Measurements from ENCODE around the gene C10orf90.

C10orf90 gene

DNA sequence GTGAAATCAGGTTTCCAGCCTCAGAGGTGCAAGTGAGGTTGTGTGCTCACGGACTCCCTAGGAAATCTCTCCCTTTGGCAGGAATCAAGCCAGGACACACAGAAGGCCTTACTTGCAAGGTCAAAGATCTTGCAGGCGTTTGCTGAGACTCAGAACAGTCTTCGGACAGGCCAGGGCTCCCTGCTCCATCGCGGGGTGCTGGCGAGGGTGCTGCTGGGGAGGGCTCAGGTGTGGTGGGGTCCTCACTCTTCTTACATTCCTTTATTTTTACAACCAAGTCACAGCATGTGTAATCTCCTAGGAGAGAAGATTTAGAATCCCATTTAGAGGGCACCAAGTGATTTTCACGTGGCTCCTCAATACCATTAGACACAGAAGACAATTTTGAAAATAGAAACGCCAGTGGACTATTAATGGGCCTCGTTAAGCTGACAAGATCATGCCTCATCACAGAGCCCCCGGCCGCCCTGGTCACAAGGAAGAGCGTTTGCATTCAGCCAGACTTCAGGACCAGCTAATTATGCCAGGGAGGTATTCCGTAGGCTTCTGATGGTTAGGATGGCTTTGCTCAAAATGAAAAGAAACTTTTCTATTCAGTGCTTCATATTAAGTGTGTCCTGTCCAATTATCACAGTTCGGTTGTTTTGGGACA lies 209.1 kb downstream of the C10orf90 start:
- no peak for DNase-seq (ENCODE audit: low spot score)

GRCh38 chr10:126459878-126460481 lies 210.5 kb downstream of the C10orf90 start:
- no peak for DNase-seq (ENCODE audit: low spot score)

- DNase-seq (ENCODE audit: low spot score): no peak
Measured at GRCh38 chr10:126459032-126459831, 211.3 kb downstream of the C10orf90 start.

- no peak for DNase-seq (ENCODE audit: low spot score)
Measured at GRCh38 chr10:126458466-126458865, 212.0 kb downstream of the C10orf90 start.

DNA sequence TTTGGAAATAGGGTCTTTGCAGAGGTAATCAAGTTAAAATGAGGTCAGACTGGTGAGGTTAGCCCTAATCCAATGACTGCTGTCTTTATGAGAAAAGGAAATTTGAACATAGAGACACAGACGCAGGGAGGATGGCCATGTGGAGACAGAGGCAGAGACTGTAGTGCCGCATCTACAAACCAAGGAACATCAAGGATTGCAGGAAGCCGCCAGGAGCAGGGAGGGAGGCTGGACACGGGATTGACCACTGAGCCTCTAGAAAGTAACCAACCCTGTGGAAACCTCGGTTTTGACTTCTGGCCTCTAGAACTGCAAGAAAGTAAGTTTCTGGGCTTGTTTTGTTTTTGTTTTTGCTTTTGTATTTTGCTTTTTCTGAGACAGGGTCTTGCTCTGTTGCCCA lies 213.9 kb downstream of the C10orf90 start:
- DNase-seq (ENCODE audit: low spot score): no peak

DNA sequence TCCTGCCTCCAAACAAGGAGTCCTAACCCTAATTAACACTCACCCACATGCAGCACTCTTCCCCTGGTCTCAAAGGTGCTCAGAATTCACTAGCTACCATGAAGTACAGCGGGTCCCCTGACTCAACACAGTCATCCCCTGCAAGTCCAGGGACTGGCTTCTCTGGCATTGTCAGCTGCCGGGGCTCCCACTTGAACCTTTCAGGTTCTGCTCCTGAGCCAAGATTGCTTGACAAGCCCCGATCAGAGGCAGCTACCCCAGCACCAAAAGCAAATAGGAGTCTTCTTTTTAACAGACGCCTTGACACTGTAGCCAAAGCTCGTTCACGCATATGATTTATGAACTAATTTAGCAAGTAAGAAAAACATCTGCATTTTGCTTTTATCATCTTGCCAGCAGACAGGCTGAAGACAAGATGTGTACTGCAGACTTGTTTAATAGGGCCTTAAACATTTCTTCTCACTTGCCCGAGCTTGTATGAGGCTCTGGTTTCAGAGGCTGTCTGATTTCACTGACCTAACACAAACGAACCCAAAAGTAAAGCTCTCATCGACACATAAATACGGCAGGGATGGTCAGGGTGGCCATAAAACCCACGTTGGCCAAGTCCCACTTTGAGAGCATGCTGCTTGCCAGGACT lies 214.6 kb downstream of the C10orf90 start:
- DNase-seq (ENCODE audit: low spot score): no peak

DNA sequence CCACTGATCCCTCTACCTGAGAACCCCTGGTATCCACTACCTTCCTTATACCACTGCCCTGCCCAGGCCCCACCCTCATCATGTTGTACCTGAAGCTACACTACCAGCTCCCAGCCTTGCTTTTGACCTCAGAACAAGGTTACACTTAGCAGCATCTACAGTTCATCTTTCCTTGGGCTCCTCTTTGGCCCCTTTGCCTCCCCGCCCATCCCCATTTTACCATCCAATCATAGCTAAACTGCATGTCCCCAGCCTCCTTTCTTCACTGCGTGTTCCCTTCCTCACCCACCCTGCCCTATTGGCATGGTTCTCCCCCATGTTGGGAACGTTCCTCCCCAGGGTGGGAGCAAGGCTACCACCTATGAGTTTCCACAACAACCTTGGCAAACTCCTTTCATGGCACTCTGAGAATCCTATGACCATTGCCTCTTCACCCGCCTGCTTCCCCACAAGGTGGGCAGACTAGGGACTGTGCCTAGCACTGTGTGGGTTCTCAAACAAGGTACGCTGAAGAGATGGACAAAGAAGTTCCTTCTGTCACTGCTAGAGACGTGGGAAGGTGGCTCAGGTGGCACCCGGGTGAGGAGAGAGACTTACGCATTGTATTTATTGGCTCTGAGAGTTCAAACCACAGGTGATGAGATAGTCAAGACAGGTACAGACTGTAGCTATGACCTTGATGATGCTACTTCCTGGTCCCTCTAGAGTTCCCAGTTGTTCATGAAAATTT lies 215.3 kb downstream of the C10orf90 start:
- DNase-seq (ENCODE audit: low spot score): no peak

GRCh38 chr10:126454045-126454751 lies 216.3 kb downstream of the C10orf90 start:
- no peak for DNase-seq (ENCODE audit: low spot score)

DNA sequence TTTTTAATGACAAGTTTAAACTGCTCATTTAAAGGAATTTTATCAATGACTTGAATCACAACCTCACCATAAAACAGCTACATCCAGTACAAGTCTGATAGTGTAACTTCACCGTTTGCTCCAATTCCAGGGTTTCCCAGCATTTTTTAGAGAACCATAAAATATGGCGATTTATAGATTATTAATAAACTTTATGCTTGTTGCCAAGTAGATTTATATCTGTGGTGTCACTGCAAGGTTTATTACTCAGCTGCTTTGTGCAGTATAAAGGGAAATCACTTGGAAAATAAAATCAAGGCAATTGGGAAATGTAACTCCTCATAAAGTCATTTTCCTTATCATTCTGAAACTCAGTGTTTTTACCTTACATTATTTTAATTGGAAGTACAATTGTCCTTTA lies 218.2 kb downstream of the C10orf90 start:
- DNase-seq (ENCODE audit: low spot score): no peak

GRCh38 chr10:126448091-126448490 lies 222.4 kb downstream of the C10orf90 start:
- DNase-seq (ENCODE audit: low spot score): no peak

GRCh38 chr10:126439942-126440341 lies 230.6 kb downstream of the C10orf90 start:
- no peak for DNase-seq (ENCODE audit: low spot score)

DNA sequence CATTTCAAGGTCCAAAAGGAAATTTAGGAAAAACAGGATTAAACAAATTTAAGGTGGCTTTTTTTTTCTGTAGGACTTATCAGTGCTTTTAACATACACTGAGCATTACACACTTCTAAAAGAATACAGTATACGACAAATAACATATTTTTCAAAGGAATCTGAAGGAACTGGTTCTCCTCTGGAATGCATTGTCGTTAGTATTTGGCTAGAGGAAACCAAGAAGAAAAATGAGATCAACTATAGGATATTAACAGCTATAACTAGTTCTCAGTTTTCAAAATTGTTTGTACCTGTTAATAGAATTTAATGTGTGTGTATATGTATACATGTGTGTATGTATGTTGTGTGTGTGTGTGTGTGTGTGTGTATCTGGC lies 232.1 kb downstream of the C10orf90 start:
- no peak for DNase-seq (ENCODE audit: low spot score)

GRCh38 chr10:126437635-126438406 lies 232.7 kb downstream of the C10orf90 start:
- no peak for DNase-seq (ENCODE audit: low spot score)

GRCh38 chr10:126434235-126434634 lies 236.3 kb downstream of the C10orf90 start:
- no peak for DNase-seq (ENCODE audit: low spot score)

DNA sequence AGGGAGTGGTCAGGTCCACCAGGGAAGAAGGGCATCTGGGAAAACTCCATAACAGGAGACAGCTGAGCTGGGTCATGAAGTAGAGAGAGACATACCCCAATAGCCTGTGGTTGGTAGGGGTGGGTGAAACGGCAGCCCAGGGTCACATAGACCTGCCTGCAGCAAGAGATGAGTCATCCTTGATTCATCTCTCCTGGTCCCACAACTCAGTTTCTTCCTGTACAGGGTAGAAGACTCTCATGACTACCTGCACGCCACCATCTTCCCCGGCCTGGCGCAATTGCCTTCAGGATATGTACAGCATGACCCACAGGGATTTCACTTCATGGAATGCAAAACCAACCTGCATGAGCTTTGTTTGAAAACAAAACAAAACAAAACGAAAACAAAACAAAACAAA lies 237.1 kb downstream of the C10orf90 start:
- DNase-seq (ENCODE audit: low spot score): no peak

DNA sequence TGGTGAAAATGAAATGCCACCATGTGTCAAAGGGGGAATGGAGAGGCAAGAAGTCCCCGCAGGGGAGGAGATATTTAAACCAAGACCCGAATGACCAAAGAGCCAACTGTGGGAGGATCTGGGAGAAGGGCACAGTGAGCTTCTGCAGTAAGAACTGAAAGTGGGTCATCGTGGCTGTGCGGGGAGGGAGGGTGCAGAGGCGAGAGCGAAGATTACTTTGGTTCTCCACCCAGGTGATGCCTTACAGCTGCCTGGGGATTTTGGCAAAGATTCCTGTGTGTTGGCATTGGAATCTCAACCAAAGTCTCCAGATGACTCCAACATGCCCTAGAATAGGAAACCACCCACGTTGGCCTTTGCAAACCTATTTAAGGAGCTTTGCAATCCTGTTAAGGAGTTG lies 238.0 kb downstream of the C10orf90 start:
- no peak for DNase-seq (ENCODE audit: low spot score)

DNA sequence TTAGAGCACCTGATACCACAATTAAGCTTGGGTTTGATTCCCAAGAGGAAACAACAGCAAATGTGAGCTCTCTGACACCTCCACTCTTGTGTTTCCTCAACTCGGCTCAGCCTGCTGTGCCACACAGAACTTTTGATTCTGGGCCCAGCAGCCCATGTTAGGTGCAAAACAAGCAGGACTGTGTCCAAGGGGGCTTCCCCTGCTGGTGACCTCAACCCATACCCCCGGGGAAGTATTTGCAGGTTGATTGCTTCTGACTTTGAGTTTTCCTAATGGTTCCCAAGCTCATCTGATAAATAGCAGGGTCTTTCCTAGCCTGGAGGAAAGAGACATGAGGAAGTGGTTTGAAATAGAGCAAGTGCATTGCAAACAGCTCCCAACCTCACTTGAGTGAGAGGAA lies 238.7 kb downstream of the C10orf90 start:
- DNase-seq (ENCODE audit: low spot score): no peak

DNA sequence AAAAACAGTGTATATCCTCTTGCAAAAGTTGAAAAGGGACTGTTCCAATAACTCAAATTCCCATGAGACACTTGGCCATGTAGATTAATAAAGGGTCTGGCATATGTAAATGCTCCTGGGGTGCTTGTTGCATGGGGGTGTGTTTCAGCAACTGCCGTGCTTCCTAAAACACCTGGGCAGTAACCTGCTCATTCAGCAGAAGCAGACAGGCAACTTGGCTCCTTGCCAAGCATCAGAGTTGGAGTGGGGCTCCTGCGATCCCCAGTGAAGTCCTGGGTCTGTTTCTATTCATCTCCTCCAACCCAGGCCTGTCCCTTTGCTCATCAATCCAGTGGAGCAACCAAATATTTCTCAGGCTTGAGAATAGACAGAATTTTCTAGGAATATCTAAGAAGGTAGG lies 240.0 kb downstream of the C10orf90 start:
- no peak for DNase-seq (ENCODE audit: low spot score)

DNA sequence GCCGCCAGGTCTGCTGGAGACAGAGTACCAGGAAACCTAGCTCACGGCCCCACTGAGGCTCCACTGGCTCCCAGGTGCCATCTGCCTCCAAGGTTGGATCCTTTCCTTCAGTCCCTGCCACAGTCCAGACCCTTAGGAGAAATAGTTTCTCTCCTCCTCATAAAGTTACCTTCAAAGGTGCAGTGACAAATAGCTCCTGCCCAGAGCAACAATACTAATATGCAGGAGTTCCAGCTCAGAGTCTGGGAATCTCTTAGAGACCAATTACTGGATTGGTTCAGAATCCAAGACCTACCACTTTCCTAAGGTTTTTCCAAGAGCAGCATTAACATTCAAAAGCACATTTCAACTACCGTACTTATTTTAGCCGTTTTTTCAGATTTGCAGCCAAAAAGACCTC lies 241.2 kb downstream of the C10orf90 start:
- no peak for DNase-seq (ENCODE audit: low spot score)

DNA sequence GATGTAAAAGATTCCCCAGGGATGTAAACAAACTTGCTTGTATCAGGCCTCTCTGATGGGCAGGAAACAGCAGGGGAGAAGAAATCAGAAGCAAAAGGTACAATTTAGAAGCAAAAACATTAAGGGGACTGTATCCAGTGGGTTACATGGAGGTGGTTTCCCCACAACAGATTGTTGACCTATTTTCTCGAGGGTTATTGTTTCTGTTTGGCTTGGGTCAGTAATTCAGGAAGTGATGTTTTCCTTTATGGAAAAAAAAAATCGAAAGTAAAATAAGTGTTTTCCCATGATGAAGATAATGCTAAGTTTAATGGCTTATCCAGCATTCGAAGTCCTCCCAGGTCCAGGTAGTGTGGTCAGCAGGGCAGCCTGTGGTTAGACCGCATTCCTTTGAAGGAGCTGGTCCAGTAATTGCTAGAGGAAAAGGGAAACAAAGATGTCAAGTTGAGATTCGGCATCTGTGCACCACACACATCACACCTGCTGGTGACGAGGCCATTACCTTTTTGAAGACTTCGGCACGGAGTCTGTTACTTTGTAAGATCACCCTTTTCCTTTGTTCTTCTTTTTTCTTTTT lies 244.9 kb downstream of the C10orf90 start:
- DNase-seq (ENCODE audit: low spot score): no peak
